ENCODE measurements around the gene GALNT9. TPM values are rescaled to one million over a fixed set of nuclear protein-coding genes. Genes with fewer than 3 reads are reported as not detected.
A peak's percentile ranks its signal among the peaks of the same experiment; 100 is the strongest.

Gene GALNT9
- total RNA-seq, 6 donors from 2014 or later: 0.26 TPM; not detected in 5

DNA sequence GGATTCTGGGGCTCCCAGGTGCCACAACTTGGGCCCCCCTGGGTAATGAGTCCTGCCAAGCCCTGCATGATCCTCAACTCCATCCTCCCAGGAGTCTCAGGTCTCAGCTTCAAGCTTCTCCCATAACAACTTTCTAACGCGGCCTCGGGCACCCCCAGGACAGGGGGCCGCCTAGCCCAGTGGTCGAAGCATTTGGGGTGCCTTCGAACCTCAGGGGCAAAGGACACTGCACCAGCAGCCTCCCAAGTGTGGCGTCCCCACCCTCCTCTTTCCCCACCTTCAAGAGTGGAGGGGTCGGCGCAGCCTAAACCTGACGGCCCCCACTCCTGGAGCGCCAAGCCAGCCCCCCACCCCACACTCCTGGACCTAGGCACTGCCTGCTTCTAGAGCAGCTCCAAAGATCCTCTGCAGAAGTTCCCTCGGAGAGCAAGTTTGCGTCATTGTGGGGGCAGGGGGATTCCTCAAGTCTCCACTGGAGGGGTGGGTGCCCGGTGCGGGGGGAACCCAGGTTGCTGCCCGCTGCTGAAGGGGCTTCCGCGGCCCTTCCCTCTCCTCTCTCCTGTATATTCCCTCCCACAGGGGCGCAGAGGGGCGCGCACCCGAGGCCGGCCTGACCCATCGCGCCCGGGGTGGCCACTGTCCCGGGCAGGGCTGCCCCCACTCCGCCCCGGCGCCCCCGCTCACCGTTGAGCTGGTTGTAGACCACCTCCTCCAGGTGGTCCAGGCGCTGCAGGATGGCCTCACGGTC lies 933 bp downstream of the GALNT9 start:
- Histone ChIP-seq H3K27me3 (peaks cover 0 to 27% (median 13%) of the 10 kb centered on the region in 4 donors), H3K4me3 (no peak overlapping the region), H3K27ac (no peak overlapping the region), H3K4me1 (peaks cover 7 to 37% (median 12%) of the 10 kb centered on the region in 4 donors), H3K36me3 (no peaks in the 10 kb centered on the region), H3K9me3 (no peaks in the 10 kb centered on the region)
- DNase-seq (peak in 1 of 2 donors; percentile 81), ATAC-seq (ENCODE audit: low FRiP score in 2 of 2) (no peak)
- 54 to 75% methylated on average over 13 to 24 of the region's 34 CpGs for WGBS, 2 donors
- no peak for TF ChIP-seq EP300 (IDR thresholded peaks at IDR 0.05)
- TF ChIP-seq POLR2AphosphoS5 (IDR thresholded peaks at IDR 0.05): no peak

DNA sequence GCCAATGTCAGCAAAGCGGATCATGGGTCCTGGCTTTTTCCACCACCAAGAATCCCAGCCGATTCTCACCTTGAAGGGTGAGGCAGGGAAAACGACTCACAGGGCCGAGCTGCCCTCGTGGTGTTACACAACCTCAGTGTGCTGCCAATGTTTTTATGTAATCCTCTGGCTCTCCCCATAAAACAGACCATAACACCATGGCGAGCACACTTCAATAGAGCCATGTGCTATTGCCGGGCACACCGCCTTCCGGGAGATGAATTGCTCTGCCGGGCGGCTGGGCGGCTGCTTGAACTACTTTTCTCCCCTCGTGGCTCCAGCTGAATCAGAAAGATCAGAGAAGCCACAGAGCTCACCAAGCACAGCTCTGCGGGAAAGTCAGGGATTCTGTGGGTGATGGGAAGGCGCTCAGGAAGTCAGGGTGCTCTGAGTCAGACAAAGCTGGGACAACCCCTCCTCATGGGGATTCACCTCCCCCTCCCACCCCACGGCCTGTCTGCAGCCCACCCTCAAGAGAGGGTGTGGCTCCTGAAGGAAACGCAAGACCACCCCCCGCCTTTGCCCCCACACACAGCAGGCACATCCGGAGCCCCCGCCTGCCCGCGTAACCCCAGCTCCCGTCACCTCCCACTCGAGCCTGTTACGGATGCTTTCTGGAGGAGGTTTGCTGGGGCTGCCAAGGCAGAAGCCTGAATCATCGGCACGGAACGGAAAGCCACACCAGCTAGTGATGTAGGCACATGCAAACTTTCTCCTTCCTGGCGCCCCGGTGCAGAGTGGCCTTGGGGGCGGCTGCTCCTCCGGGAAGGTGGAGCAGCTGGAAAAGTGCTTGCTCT lies 1.8 kb downstream of the GALNT9 start:
- Histone ChIP-seq H3K4me3 (no peak overlapping the region), H3K4me1 (peaks cover 7 to 37% (median 14%) of the 10 kb centered on the region in 4 donors), H3K27ac (no peak overlapping the region), H3K9me3 (no peaks in the 10 kb centered on the region), H3K27me3 (peaks cover 0 to 27% (median 13%) of the 10 kb centered on the region in 4 donors), H3K36me3 (no peaks in the 10 kb centered on the region)
- 9 to 18% methylated on average over 10 to 27 of the region's 32 CpGs for WGBS, 2 donors
- DNase-seq (peak; percentile 60), ATAC-seq (ENCODE audit: low FRiP score in 2 of 2) (peak; percentile 58 to 77)
- peak in 1 of 2 donors; percentile 42 for TF ChIP-seq POLR2AphosphoS5 (IDR thresholded peaks at IDR 0.05)
- TF ChIP-seq, protein P1, sequence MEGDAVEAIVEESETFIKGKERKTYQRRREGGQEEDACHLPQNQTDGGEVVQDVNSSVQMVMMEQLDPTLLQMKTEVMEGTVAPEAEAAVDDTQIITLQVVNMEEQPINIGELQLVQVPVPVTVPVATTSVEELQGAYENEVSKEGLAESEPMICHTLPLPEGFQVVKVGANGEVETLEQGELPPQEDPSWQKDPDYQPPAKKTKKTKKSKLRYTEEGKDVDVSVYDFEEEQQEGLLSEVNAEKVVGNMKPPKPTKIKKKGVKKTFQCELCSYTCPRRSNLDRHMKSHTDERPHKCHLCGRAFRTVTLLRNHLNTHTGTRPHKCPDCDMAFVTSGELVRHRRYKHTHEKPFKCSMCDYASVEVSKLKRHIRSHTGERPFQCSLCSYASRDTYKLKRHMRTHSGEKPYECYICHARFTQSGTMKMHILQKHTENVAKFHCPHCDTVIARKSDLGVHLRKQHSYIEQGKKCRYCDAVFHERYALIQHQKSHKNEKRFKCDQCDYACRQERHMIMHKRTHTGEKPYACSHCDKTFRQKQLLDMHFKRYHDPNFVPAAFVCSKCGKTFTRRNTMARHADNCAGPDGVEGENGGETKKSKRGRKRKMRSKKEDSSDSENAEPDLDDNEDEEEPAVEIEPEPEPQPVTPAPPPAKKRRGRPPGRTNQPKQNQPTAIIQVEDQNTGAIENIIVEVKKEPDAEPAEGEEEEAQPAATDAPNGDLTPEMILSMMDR (IDR thresholded peaks at IDR 0.05): no peak
- no peak for TF ChIP-seq POLR2A (IDR thresholded peaks at IDR 0.05)
- peak in 1 of 4 donors; percentile 31 for TF ChIP-seq EP300 (IDR thresholded peaks at IDR 0.05)

DNA sequence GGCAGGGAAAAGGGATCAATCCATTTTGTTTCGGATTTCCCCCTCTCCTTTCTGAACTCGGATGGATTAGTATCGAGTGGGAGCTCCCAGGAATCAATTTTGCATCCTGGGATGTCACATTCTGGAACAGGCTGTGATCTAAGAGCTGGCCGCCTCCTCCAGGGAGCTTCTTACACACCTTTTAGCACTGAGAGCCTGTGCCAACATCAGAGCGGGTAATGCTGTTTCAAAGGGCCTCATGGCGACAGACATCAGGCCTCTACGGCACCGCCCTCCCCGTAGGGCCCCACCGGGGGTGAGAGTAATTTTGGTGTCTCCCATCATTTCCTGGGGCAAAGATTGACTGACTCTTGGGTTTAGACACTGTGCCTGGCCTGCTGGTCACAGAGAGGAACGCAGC lies 2.7 kb downstream of the GALNT9 start:
- peaks cover 0 to 27% (median 13%) of the 10 kb centered on the region in 4 donors for H3K27me3 ChIP-seq
- 76 to 78% methylated on average over 8 to 11 of the region's 11 CpGs for WGBS, 2 donors

DNA sequence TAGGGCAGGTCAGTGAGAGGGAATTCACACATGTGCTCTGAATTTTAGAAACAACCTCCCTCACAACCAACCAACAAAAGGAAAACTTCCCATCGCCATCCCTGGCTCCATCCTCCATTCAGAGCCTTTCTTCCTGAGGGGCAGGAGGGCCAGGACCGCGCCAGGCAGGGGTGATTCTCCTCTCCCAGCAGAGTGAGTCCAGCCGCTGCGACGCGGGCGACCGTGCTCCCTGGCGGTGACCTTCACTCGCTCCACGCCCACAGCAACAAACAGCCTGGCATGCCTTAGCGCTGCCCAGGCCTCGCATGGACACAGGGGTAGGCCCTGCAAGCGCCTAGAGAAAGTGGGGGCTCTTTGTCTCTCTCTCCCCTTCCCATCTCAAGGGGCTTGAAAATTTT lies 3.7 kb downstream of the GALNT9 start:
- no peak for TF ChIP-seq EP300 (IDR thresholded peaks at IDR 0.05)
- TF ChIP-seq POLR2A (IDR thresholded peaks at IDR 0.05): no peak
- no peak for TF ChIP-seq POLR2AphosphoS5 (IDR thresholded peaks at IDR 0.05)
- TF ChIP-seq, protein P1 (IDR thresholded peaks at IDR 0.05): no peak
- H3K27ac ChIP-seq: no peak overlapping the region
- H3K4me1 ChIP-seq: peaks cover 7 to 37% (median 14%) of the 10 kb centered on the region in 4 donors
- no peaks in the 10 kb centered on the region for H3K9me3 ChIP-seq
- ATAC-seq (ENCODE audit: low FRiP score in 2 of 2) (no peak), DNase-seq (peak in 1 of 2 donors; percentile 82)
- no peak overlapping the region for H3K4me3 ChIP-seq
- peaks cover 0 to 27% (median 13%) of the 10 kb centered on the region in 4 donors for H3K27me3 ChIP-seq
- H3K36me3 ChIP-seq: no peaks in the 10 kb centered on the region
- WGBS, 2 donors: 94 to 95% methylated on average over 15 of the region's 15 CpGs

More for the DNA sequence above, 2.7 kb downstream of the GALNT9 start:
- Histone ChIP-seq H3K4me3 (no peak overlapping the region), H3K9me3 (no peaks in the 10 kb centered on the region), H3K36me3 (no peaks in the 10 kb centered on the region), H3K27ac (no peak overlapping the region), H3K4me1 (peaks cover 7 to 37% (median 14%) of the 10 kb centered on the region in 4 donors)
- ATAC-seq (ENCODE audit: low FRiP score in 2 of 2) (no peak), DNase-seq (no peak)
- TF ChIP-seq POLR2A (IDR thresholded peaks at IDR 0.05): no peak
- TF ChIP-seq POLR2AphosphoS5 (IDR thresholded peaks at IDR 0.05): no peak
- no peak for TF ChIP-seq EP300 (IDR thresholded peaks at IDR 0.05)
- TF ChIP-seq, protein P1 (IDR thresholded peaks at IDR 0.05): no peak
